ENCODE results near the gene PTTG2.

- no peak for TF ChIP-seq CTCF (IDR thresholded peaks at IDR 0.05)
- TF ChIP-seq POLR2A (IDR thresholded peaks at IDR 0.05) = no peak
- TF ChIP-seq POLR2AphosphoS5 (IDR thresholded peaks at IDR 0.05) = no peak
These were observed 48.4 kb downstream of the PTTG2 start for GRCh38 chr4:38008571-38009021.
